Omental fat pad (tissue), 4 donors: ENCODE measurements around the gene SOX9. TPM values are rescaled to one million over a fixed set of nuclear protein-coding genes. Genes with fewer than 3 reads are reported as not detected.

ENCODE experiments used
- ATAC-seq: fragments of 150-250 bp; one replicate; pipeline ENCODE4 v1.9.1; 2016; ENCODE audit warnings: mild to moderate bottlenecking, moderate library complexity; ENCODE audit not compliant: low FRiP score
- DNase-seq: peaks from one replicate; pipeline ENCODE4 v3.0.0-alpha.2; 2019; ENCODE audit warnings: low spot score
- total RNA-seq, 4 donors: library from RNA; depleted of rRNA; stranded (reverse); fragments of >200 nt; gene quantifications; one replicate each; pipeline ENCODE4 v1.1.0, GENCODE V29; 2016
- TF ChIP-seq, protein P1 (sequence below), 3 donors: fragments of 450-650 bp; IDR thresholded peaks; one replicate each; pipeline ENCODE4 v1.5.1; 2016 to 2017; ENCODE audit warnings: antibody characterized with exemption in 3 of 3, mild to moderate bottlenecking in 3 of 3, moderate library complexity in 2 of 3

Gene SOX9
- total RNA-seq, 4 donors from 2014 or later = 0.50 to 7.9 (median 1.8) TPM

GRCh38 chr17:72089453-72089987, 31.3 kb upstream of the SOX9 start:
- no peak for ATAC-seq
- TF ChIP-seq, protein P1, sequence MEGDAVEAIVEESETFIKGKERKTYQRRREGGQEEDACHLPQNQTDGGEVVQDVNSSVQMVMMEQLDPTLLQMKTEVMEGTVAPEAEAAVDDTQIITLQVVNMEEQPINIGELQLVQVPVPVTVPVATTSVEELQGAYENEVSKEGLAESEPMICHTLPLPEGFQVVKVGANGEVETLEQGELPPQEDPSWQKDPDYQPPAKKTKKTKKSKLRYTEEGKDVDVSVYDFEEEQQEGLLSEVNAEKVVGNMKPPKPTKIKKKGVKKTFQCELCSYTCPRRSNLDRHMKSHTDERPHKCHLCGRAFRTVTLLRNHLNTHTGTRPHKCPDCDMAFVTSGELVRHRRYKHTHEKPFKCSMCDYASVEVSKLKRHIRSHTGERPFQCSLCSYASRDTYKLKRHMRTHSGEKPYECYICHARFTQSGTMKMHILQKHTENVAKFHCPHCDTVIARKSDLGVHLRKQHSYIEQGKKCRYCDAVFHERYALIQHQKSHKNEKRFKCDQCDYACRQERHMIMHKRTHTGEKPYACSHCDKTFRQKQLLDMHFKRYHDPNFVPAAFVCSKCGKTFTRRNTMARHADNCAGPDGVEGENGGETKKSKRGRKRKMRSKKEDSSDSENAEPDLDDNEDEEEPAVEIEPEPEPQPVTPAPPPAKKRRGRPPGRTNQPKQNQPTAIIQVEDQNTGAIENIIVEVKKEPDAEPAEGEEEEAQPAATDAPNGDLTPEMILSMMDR (IDR thresholded peaks at IDR 0.05) = no peak
- DNase-seq = no peak

GRCh38 chr17:72090108-72090507, 30.7 kb upstream of the SOX9 start:
- TF ChIP-seq, protein P1 (IDR thresholded peaks at IDR 0.05) = no peak
- ATAC-seq = no peak
- no peak for DNase-seq

DNA sequence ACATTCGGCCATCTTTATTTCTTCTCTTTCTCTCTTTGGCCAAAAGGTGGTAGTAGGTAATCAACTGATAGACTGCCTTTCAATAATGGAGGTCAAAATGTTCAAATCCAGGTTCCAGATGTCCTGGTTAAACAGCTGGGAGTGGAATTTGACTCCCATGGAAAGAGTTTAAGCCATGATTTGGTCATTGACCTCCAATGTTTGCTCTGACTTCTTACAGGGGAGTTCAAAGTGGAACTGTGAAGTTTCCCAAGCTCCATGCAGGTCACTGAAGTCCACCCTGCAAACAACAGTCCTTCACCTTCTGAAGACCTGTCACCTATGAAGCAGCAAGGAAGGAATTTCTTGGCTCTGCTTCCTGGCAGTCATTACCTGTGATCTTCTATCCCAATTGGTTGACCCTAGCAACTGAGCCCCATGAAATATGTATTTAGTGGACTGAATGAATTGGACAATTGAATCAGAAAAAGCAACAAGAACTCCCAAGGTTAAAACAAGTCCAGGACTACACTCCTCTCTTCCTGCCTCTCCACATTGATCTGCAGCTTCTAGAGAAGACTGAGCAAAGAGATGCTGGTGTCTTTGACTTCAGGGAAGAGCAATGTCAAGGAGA, 28.0 kb upstream of the SOX9 start:
- ATAC-seq = no peak
- DNase-seq = no peak

GRCh38 chr17:72093707-72094106, 27.1 kb upstream of the SOX9 start:
- TF ChIP-seq, protein P1 (IDR thresholded peaks at IDR 0.05) = no peak
- ATAC-seq (no peak), DNase-seq (no peak)

More for the DNA sequence above, 28.0 kb upstream of the SOX9 start:
- TF ChIP-seq, protein P1 (IDR thresholded peaks at IDR 0.05) = no peak

DNA sequence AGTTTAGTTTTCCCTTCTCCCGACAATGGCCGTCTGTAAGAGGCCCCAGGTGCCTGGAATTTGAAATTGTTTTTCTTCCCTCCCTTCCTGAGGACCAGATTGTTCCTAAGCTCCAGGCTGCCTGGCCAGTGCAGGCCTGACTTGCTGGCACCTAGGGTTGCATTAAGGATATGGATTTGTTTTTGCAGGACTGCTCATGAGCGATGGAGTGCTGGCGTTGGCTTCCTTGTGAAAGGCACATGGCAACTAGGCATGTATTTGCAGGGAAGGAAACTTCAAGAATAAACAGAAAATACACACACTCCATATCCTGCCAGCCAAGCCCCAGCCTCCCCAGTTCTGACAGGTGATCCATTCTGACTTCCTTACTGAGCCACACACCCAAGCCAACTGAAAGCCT, 25.5 kb upstream of the SOX9 start:
- TF ChIP-seq, protein P1 (IDR thresholded peaks at IDR 0.05) = no peak
- DNase-seq = no peak
- ATAC-seq = no peak

- DNase-seq = no peak
- no peak for ATAC-seq
- TF ChIP-seq, protein P1 (IDR thresholded peaks at IDR 0.05) = no peak
Observed at GRCh38 chr17:72097144-72097543, 23.7 kb upstream of the SOX9 start.

DNA sequence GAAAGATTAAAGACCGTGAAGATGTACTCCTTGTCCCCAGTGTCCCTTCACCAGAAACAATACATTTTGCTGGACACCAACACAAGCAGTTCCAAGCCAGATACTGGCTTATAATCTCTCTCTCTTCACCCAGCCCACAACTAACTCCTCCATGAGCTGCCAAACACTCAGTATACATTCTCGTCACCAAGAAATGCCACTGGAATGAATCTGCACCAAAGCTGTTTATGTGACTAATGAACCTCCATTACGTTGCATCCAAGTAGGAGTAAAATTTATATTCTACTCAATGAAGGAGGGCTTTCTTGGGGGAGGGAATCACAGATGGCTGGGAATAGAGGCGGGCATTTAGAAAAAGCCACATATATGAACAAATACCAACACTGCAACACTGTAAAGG, 20.9 kb upstream of the SOX9 start:
- TF ChIP-seq, protein P1 (IDR thresholded peaks at IDR 0.05) = no peak

More for the DNA sequence above, 20.9 kb upstream of the SOX9 start:
- ATAC-seq (no peak), DNase-seq (no peak)
